Stimulated activated CD8-positive, alpha-beta memory T cell treated with anti-CD3 and anti-CD28 coated beads, Interleukin-15, amount 100 ng/mL, for 4 hours (primary cell): Measurements from ENCODE around the gene ZBTB14.

Experiments
- DNase-seq, 2 donors: peaks; one replicate each; pipeline ENCODE4 v3.0.0-alpha.2; 2020; ENCODE audit warnings: low read depth in 2 of 2

ZBTB14 gene

GRCh38 chr18:5288517-5288935 lies 7.0 kb downstream of the ZBTB14 start:
- DNase-seq, result no peak

- DNase-seq, result no peak
Measured at GRCh38 chr18:5287854-5288253, 7.7 kb downstream of the ZBTB14 start.

- DNase-seq, result no peak
Measured at GRCh38 chr18:5286525-5286924, 9.0 kb downstream of the ZBTB14 start.

- no peak for DNase-seq
Measured at GRCh38 chr18:5285326-5285725, 10.2 kb downstream of the ZBTB14 start.

GRCh38 chr18:5284808-5285207 lies 10.7 kb downstream of the ZBTB14 start:
- DNase-seq, result no peak

- no peak for DNase-seq
Measured at GRCh38 chr18:5282770-5283169, 12.8 kb downstream of the ZBTB14 start.

GRCh38 chr18:5276947-5277346 lies 18.6 kb downstream of the ZBTB14 start:
- DNase-seq, result no peak

GRCh38 chr18:5275872-5276271 lies 19.7 kb downstream of the ZBTB14 start:
- DNase-seq, result no peak

- DNase-seq, result no peak
Measured at GRCh38 chr18:5268874-5269273, 26.7 kb downstream of the ZBTB14 start.

GRCh38 chr18:5266721-5267120 lies 28.8 kb downstream of the ZBTB14 start:
- DNase-seq, result no peak

- no peak for DNase-seq
Measured at GRCh38 chr18:5253910-5254309, 41.6 kb downstream of the ZBTB14 start.

GRCh38 chr18:5251117-5251516 lies 44.4 kb downstream of the ZBTB14 start:
- no peak for DNase-seq

- DNase-seq, result no peak
Measured at GRCh38 chr18:5250603-5251002, 44.9 kb downstream of the ZBTB14 start.

- DNase-seq, result no peak
Measured at GRCh38 chr18:5244941-5245340, 50.6 kb downstream of the ZBTB14 start.

GRCh38 chr18:5239447-5239846 lies 56.1 kb downstream of the ZBTB14 start:
- DNase-seq, result no peak
